ENCODE results near the gene EIF4G1.

DNA sequence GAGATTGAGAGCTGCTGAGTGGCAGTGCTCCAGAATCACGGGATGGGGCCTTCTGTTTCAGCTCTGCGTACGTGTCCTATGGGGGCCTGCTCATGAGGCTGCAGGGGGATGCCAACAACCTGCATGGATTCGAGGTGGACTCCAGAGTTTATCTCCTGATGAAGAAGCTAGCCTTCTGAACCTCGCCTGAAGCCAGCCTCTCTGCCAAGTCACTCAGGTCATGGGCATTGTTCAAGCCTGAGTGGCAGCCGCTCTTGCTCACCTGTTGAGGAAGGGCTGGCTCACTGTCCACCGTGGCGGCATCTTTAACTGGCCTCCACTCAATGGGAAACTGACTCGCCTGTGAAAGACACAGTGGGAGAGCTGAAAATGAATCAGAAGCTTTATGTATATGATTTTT, 53.7 kb downstream of the EIF4G1 start:
- TF ChIP-seq, protein P1, sequence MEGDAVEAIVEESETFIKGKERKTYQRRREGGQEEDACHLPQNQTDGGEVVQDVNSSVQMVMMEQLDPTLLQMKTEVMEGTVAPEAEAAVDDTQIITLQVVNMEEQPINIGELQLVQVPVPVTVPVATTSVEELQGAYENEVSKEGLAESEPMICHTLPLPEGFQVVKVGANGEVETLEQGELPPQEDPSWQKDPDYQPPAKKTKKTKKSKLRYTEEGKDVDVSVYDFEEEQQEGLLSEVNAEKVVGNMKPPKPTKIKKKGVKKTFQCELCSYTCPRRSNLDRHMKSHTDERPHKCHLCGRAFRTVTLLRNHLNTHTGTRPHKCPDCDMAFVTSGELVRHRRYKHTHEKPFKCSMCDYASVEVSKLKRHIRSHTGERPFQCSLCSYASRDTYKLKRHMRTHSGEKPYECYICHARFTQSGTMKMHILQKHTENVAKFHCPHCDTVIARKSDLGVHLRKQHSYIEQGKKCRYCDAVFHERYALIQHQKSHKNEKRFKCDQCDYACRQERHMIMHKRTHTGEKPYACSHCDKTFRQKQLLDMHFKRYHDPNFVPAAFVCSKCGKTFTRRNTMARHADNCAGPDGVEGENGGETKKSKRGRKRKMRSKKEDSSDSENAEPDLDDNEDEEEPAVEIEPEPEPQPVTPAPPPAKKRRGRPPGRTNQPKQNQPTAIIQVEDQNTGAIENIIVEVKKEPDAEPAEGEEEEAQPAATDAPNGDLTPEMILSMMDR (IDR thresholded peaks at IDR 0.05): no peak
- no peak for TF ChIP-seq POLR2A (IDR thresholded peaks at IDR 0.05)
